ENCODE results near the gene POLH. TPM values are rescaled to one million over a fixed set of nuclear protein-coding genes. Genes with fewer than 3 reads are reported as not detected.
"Not testable (repeated sequence)": the region's sequence is repeated elsewhere in the genome, so short reads cannot be mapped to it uniquely, and the experiment has no call there.

POLH gene
- total RNA-seq, 1 donor from 2014 or later: 17.3 TPM

GRCh38 chr6:43629505-43630300, 53.7 kb downstream of the POLH start:
- peak overlapping the region; percentile 78 for H3K4me3 ChIP-seq (ENCODE audit: low read depth, low read length)
- H3K27me3 ChIP-seq (ENCODE audit: control insufficient read depth, insufficient read depth, low read length): no peaks in the 10 kb centered on the region
- H3K36me3 ChIP-seq (ENCODE audit: control insufficient read depth, insufficient read depth, low read length): peaks cover 2% of the 10 kb centered on the region
- DNase-seq (ENCODE audit: low read depth): peak; percentile 90
- TF ChIP-seq CTCF (IDR thresholded peaks at IDR 0.05; ENCODE audit: insufficient read depth, low read length, poor library complexity, severe bottlenecking): no peak

- Histone ChIP-seq H3K4me3 (ENCODE audit: low read depth, low read length) (no peak overlapping the region), H3K36me3 (ENCODE audit: control insufficient read depth, insufficient read depth, low read length) (no peaks in the 10 kb centered on the region), H3K27me3 (ENCODE audit: control insufficient read depth, insufficient read depth, low read length) (no peaks in the 10 kb centered on the region)
- DNase-seq (ENCODE audit: low read depth): no peak
- no peak for TF ChIP-seq CTCF (IDR thresholded peaks at IDR 0.05; ENCODE audit: insufficient read depth, low read length, poor library complexity, severe bottlenecking)
Measured at GRCh38 chr6:43630980-43631619, 55.1 kb downstream of the POLH start.

GRCh38 chr6:43633002-43633401, 57.0 kb downstream of the POLH start:
- H3K4me3 ChIP-seq (ENCODE audit: low read depth, low read length); H3K36me3 ChIP-seq (ENCODE audit: control insufficient read depth, insufficient read depth, low read length); DNase-seq (ENCODE audit: low read depth); H3K27me3 ChIP-seq (ENCODE audit: control insufficient read depth, insufficient read depth, low read length): not testable (repeated sequence)

- H3K36me3 ChIP-seq (ENCODE audit: control insufficient read depth, insufficient read depth, low read length): no peaks in the 10 kb centered on the region
- H3K27me3 ChIP-seq (ENCODE audit: control insufficient read depth, insufficient read depth, low read length): no peaks in the 10 kb centered on the region
- no peak for DNase-seq (ENCODE audit: low read depth)
- TF ChIP-seq CTCF (IDR thresholded peaks at IDR 0.05; ENCODE audit: insufficient read depth, low read length, poor library complexity, severe bottlenecking): no peak
- H3K4me3 ChIP-seq (ENCODE audit: low read depth, low read length): no peak overlapping the region
Measured at GRCh38 chr6:43634702-43635303, 58.8 kb downstream of the POLH start.

- Histone ChIP-seq H3K4me3 (ENCODE audit: low read depth, low read length) (peak within 1 kb of the TSS; percentile 69), H3K36me3 (ENCODE audit: control insufficient read depth, insufficient read depth, low read length) (no peaks in the 10 kb centered on the region), H3K27me3 (ENCODE audit: control insufficient read depth, insufficient read depth, low read length) (no peaks in the 10 kb centered on the region)
- TF ChIP-seq CTCF (IDR thresholded peaks at IDR 0.05; ENCODE audit: insufficient read depth, low read length, poor library complexity, severe bottlenecking): no peak
- no peak for DNase-seq (ENCODE audit: low read depth)
Measured at GRCh38 chr6:43635387-43636307, 59.7 kb downstream of the POLH start, which contains the start of gene MAD2L1BP. Gene MAD2L1BP (plus strand): TSS chr6:43635840. CDS start chr6:43635876, 36 bp downstream.

All from kidney epithelial cell (primary cell).